Iris pigment epithelial cell (primary cell): ENCODE measurements around the gene POFUT1.
"Not testable (repeated sequence)": the region's sequence is repeated elsewhere in the genome, so short reads cannot be mapped to it uniquely, and the experiment has no call there.

Experiments
- DNase-seq: peaks from one replicate; pipeline ENCODE4 v3.0.0-alpha.2; 2011; ENCODE audit warnings: low read depth

POFUT1 gene

GRCh38 chr20:32207626-32208498 lies at the start of gene POFUT1, which contains the start of gene PLAGL2:
TSS of gene POFUT1 (plus strand) at chr20:32207880. CDS start at chr20:32207942, 62 bp downstream.
TSS of gene PLAGL2 (minus strand) at chr20:32207743. CDS start at chr20:32202178, 5,565 bp downstream.
- DNase-seq, result peak; percentile 83

GRCh38 chr20:32158351-32158750 lies 49.3 kb upstream of the POFUT1 start:
- DNase-seq, result no peak

DNA sequence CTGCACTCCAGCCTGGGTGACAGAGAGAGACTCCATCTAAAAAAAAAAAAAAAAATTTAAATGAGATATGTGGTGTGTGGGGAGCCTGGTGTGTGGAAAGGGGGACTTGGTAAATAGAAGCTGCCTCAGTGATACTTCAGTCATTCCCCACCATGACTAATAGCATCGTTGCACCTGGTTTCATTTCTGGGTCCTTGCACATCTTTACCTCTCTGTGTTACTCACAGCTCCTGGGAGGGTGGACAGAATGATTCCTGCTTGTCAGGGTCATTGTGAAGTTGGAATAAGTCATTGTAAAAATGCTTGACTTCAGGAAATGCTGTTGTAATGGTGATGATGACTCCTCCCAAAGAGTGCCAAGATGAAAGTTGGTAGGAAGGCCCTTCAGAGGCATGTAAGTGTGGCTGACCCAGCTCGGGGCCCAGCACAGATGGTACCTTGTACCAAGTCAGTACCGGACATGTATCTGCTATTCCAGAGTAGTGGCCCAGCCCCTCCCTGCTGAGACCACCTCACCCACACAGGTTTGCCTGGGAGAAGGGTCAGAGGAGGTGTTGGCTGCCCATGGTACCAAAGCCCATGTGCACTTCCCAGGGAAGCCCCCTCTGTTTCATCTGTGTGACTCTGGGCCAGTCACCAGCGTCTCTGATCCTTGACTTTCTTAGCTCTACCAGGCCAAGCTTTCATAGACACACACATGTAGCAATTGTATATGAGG lies 48.6 kb upstream of the POFUT1 start:
- DNase-seq, result no peak

DNA sequence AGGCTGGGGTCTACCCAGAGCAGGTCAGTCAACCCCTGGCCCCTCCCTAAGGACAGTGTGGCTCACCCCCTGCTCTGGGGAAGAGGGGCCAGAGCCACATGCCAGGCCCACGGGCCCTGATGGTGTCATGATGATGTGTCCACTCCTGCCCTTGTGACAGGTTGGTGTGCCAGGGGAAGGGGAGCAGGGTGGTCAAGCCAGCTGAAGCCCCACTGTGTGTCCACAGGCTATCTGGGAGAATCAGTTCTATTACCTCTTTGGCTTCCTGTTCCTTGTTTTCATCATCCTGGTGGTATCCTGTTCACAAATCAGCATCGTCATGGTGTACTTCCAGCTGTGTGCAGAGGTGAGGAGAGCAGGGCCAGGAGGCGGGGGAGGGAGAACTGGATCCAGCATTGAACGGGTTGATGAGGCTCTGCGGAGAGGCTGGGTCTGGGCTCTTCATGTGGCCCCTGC lies 47.9 kb upstream of the POFUT1 start:
- no peak for DNase-seq

- no peak for DNase-seq
These were observed 47.3 kb upstream of the POFUT1 start for GRCh38 chr20:32160341-32160740.

DNA sequence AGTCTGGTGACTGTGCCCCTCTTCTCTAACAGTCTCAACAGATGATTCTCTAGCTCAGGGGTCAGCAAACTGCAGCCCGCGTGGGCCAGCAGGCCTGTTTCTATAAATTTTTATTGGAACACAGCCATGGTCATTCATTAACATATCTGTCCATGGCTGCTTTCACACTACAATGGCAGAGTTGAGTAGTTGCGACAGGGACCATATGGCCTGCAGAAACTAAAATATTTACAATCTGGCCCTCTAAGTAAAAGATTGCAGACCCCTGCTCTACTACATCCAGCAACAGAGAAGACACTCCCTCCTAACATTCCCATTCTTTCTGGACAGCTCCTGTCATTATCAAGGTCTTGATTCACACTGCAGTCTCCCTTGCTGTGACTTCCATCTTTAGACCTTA lies 45.3 kb upstream of the POFUT1 start:
- no peak for DNase-seq

GRCh38 chr20:32163951-32164350 lies 43.7 kb upstream of the POFUT1 start:
- DNase-seq, result no peak

DNA sequence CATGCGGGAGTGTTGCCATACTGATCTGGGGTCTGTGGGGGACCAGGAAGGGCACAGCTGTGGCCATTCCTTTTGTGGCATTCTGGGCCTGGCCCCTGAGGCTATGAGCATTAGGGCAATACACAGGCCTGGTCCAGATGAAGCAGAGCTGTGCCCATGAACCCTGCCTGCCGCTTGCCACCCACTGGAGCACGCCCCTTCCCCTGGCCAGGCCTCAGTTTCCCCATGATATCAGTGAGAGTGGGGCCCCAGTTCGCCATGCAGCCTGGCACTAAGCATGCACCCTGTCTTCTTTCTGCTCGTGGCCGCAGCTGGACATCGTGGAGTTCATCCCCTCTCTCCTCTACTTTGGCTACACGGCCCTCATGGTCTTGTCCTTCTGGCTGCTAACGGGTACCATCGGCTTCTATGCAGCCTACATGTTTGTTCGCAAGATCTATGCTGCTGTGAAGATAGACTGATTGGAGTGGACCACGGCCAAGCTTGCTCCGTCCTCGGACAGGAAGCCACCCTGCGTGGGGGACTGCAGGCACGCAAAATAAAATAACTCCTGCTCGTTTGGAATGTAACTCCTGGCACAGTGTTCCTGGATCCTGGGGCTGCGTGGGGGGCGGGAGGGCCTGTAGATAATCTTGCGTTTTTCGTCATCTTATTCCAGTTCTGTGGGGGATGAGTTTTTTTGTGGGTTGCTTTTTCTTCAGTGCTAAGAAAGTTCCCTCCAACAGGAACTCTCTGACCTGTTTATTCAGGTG lies 42.5 kb upstream of the POFUT1 start:
- no peak for DNase-seq

- no peak for DNase-seq
These were observed 41.7 kb upstream of the POFUT1 start for GRCh38 chr20:32165836-32166545.

DNA sequence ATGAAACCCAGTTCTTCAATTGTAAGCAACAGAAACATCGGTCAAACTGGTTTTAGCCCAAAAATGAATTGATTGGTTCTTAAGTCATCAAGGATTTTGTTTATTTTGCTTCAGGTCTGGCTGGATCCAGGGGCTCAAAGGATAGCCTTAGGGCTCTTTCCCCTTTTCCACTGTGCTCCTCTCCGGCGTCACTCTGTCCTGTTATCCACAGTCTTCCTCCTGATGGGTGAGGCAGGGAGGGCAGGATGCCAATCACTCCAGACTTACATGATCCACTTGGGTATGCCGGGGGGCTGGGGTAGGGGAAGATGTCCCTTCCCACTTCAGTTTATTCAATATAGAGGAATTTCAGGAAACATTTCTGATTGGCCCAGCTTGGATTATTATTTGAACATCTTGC lies 40.1 kb upstream of the POFUT1 start:
- DNase-seq, result no peak

DNA sequence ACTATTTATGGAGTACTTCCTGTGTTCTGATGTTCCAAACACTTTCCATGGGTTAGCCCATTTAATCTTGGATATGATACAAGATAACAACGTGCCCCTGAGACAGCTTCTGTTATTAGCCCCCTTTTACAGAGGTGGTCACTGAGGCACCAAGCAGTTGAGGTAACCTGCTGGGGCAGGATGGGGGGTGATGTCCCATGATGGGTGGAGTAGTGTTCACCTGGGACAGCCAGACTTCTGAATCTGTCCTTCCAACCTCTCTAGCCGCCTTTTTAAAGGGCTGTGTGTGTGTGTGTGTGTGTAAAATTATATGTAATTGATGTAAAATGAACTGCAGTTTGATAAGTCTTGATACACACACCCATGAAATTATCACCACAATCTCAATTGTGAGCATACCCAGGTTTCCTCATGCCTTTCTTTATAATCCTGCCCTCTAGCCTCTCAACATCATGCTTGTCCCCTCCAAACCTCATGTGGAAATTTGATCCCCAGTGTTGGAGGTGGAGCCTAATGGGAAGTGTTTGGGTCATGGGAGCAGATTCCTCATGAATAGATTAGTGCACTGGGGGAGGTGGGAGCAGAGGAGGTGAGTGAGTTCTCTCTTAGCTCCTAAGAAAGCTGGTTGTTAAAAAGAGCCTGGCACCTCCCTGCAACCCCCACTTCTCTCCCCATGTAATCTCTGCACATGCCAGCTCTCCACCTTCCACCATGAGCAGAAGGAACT lies 39.3 kb upstream of the POFUT1 start:
- DNase-seq, result peak; percentile 73

GRCh38 chr20:32177696-32178095 lies 30.0 kb upstream of the POFUT1 start:
- DNase-seq, result not testable (repeated sequence)

DNA sequence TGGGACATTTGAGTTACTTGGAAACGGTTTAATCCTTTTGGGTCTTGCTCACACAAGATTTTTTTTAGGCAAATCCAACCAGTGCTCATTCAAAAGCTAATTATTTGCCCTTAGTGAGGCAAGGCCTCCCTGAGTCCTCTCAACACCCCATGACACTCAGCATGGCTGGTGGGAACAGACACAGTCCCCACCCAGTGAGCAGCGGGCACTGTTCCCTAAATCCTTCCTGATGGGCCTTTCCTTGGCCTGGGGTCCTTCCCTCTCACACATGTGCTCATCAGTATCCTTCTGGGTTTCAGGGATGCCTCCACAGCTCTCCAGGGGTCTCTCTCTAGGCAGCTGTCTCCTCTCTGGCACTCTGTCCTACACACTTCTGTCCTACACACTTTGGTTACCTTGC lies 28.2 kb upstream of the POFUT1 start:
- DNase-seq, result no peak

DNA sequence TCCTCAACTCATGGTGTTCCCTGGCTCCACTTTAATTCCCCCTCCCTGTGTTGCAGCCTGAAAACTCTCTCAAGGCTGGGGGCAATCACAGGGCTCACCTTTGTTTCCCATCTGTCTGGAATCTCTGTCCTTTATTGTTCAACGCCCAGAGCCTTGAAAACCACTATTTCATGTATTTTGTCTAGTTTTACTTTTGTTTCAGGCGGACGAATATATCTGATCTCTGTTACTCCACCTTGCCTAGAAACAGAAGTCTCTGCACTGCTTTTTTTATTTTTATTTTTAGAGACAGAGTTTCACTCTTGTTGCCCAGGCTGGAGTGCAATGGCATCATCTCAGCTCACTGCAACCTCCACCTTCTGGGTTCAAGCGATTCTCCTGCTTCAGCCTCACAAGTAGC lies 27.7 kb upstream of the POFUT1 start:
- DNase-seq, result no peak

- DNase-seq, result no peak
These were observed 26.1 kb upstream of the POFUT1 start for GRCh38 chr20:32181606-32182005.

- no peak for DNase-seq
These were observed 23.6 kb upstream of the POFUT1 start for GRCh38 chr20:32183947-32184635.

DNA sequence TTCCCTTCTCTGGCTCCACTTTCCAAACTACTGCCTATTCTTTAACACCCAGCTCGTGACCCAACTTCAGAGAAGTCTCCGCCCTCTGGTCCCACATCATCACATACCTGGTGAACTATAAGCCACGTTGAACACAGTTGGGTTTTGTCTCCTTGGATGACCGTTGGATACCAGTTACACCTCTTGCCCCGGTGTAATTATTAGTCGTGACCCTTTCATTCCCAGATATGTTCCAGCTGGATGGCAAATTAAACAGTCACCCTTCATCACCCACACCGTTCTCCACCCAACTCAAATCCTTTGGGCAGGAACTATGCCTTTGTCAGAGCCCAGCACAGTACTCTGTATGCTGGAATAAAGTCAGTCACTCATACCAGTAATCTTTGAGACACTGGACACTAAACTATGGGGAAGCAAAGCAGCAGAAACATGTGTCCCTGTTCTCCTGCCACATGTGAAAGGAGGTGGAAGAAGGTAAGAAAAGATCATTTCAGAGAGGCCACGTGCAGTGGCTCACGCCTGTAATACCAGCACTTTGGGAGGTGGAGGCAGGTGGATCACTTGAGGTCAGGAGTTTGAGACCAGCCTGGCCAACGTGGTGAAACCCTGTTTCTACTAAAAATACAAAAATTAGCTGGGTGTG lies 22.6 kb upstream of the POFUT1 start:
- DNase-seq, result no peak

- DNase-seq, result no peak
These were observed 21.2 kb upstream of the POFUT1 start for GRCh38 chr20:32186506-32186905.

DNA sequence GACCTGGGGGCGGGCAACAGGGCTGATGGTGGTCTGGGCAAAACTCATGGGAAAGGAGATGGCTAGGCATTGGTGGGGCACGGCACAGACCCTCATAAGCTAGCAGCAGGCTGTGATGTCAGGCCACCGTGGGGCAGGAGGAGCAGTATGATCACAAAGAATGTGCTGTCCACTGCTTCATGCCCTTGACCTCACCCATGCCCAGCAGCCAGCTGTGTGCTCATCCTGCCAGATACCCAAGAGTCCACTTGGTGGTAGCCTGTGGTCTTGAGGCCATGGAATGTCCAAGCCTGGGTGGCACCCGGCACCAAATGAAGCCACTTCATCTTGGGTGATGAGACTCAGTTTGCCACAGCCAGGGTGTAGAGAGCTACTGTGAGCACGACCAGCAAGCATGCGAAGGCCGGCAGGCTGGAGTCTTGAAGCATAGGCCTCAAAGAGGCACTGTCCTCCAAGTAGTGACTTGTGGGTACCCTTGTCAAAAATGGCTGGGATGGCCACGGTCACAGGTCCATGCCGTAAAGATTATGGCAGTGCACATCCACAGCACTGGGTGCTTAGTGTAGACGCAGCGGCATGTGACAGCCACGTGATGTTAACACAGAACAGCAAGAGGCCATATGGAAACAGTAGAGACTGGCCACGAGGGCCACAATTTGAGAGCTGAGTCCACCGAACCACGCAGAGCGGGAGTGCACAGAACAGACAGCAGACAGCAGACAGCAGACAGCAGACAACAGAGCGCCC lies 19.1 kb upstream of the POFUT1 start:
- DNase-seq, result no peak
